ENCODE measurements around the gene CMBL.
"Not testable (repeated sequence)": the region's sequence is repeated elsewhere in the genome, so short reads cannot be mapped to it uniquely, and the experiment has no call there.

The CMBL gene

DNA sequence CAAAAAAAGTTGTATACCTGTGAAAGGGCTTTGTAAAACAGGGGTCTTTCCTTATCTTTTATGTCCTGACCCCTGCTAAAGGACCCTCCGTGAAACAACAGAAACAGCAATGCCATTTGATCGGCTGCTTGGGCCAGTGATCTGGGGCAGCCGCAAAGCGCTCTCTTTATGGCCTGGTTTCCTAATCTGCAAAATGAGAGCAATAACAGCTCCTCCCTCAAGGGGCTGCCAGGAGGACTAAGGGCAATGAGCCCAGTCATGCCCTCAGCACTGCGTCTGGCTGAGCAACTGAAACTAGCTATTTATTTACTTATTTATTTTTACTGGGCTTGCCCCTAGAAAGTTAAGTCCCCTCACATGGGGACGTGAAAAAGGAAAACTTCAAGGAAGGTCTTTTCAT lies 18.3 kb downstream of the CMBL start:
- TF ChIP-seq, protein P1, sequence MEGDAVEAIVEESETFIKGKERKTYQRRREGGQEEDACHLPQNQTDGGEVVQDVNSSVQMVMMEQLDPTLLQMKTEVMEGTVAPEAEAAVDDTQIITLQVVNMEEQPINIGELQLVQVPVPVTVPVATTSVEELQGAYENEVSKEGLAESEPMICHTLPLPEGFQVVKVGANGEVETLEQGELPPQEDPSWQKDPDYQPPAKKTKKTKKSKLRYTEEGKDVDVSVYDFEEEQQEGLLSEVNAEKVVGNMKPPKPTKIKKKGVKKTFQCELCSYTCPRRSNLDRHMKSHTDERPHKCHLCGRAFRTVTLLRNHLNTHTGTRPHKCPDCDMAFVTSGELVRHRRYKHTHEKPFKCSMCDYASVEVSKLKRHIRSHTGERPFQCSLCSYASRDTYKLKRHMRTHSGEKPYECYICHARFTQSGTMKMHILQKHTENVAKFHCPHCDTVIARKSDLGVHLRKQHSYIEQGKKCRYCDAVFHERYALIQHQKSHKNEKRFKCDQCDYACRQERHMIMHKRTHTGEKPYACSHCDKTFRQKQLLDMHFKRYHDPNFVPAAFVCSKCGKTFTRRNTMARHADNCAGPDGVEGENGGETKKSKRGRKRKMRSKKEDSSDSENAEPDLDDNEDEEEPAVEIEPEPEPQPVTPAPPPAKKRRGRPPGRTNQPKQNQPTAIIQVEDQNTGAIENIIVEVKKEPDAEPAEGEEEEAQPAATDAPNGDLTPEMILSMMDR (IDR thresholded peaks at IDR 0.05; ENCODE audit: low read depth, low read length): no peak
- no peak overlapping the region for H3K27ac ChIP-seq
- H3K27me3 ChIP-seq (ENCODE audit: insufficient read depth, low read depth, severe bottlenecking): no peaks in the 10 kb centered on the region
- H3K9me3 ChIP-seq (ENCODE audit: severe bottlenecking): no peaks in the 10 kb centered on the region
- no peaks in the 10 kb centered on the region for H3K36me3 ChIP-seq
- H3K4me3 ChIP-seq (ENCODE audit: low read depth, low read length): no peak overlapping the region
- DNase-seq: no peak

- Histone ChIP-seq H3K36me3 (no peaks in the 10 kb centered on the region), H3K4me3 (ENCODE audit: low read depth, low read length) (no peak overlapping the region), H3K27ac (no peak overlapping the region), H3K27me3 (ENCODE audit: insufficient read depth, low read depth, severe bottlenecking) (no peaks in the 10 kb centered on the region), H3K9me3 (ENCODE audit: severe bottlenecking) (no peaks in the 10 kb centered on the region)
- TF ChIP-seq, protein P1 (IDR thresholded peaks at IDR 0.05; ENCODE audit: low read depth, low read length): no peak
- DNase-seq: no peak
These were observed 19.0 kb downstream of the CMBL start for GRCh38 chr5:10288592-10289219.

DNA sequence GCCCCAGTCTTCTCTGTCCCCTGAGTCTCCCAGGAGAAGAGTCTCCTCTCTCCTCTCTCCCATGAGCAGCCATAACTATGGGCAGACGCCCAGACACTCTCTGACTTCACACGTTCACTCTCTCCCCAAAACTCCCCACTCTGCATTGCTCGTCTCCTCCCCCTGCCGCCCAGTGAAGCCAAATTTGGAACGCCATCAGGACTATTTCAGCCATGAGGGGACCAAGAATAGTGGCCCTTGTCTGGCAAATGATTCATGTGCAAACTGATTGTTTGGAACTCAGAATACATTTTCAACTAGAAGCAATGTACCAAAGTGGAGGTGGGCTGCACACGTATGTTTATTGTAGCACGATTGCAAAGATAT lies 20.9 kb downstream of the CMBL start:
- Histone ChIP-seq H3K36me3 (no peaks in the 10 kb centered on the region), H3K27me3 (ENCODE audit: insufficient read depth, low read depth, severe bottlenecking) (no peaks in the 10 kb centered on the region), H3K9me3 (ENCODE audit: severe bottlenecking) (no peaks in the 10 kb centered on the region), H3K27ac (no peak overlapping the region), H3K4me3 (ENCODE audit: low read depth, low read length) (no peak overlapping the region)
- TF ChIP-seq, protein P1 (IDR thresholded peaks at IDR 0.05; ENCODE audit: low read depth, low read length): no peak
- DNase-seq: no peak

GRCh38 chr5:10286162-10286861 lies 21.4 kb downstream of the CMBL start:
- H3K27ac ChIP-seq: no peak overlapping the region
- H3K27me3 ChIP-seq (ENCODE audit: insufficient read depth, low read depth, severe bottlenecking): no peaks in the 10 kb centered on the region
- no peaks in the 10 kb centered on the region for H3K36me3 ChIP-seq
- DNase-seq: no peak
- TF ChIP-seq, protein P1 (IDR thresholded peaks at IDR 0.05; ENCODE audit: low read depth, low read length): no peak
- H3K4me3 ChIP-seq (ENCODE audit: low read depth, low read length): no peak overlapping the region
- H3K9me3 ChIP-seq (ENCODE audit: severe bottlenecking): no peaks in the 10 kb centered on the region

- H3K4me3 ChIP-seq (ENCODE audit: low read depth, low read length); DNase-seq; H3K27me3 ChIP-seq (ENCODE audit: insufficient read depth, low read depth, severe bottlenecking); H3K36me3 ChIP-seq; H3K9me3 ChIP-seq (ENCODE audit: severe bottlenecking); H3K27ac ChIP-seq: not testable (repeated sequence)
These were observed 22.3 kb downstream of the CMBL start for GRCh38 chr5:10285362-10285761.

DNA sequence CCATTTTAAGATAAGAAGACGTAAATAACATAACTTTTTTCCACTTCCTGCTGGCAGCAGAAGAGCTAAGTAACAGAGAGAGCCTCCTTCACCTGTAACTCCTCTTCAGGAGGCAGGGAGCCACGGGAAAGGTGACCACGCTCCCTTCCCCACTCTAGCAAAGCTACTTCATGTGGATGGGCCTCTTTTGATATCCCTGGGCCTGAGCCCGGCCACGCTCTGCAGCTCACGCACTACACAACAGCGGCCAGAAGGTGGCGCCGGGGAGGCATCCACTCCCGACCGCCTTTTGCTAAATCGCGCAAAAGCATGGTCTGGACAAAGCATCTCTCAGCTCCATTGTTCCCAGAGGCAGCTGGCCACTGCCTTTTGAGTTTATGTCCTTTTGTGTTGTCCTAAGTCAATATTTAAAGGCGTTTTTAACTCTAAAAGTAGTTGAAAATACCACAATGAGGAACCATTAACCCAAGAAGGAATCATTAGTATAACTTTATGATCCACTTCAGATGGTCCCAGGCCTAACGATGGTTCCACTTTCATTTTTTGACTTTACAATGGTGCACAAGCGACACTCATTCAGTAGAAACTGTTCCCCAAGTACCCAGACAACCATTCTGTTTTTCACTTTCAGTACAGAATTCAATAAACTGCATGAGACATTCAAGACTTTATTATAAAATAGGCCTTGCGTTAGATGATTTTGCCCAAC lies 23.6 kb downstream of the CMBL start:
- no peaks in the 10 kb centered on the region for H3K27me3 ChIP-seq (ENCODE audit: insufficient read depth, low read depth, severe bottlenecking)
- TF ChIP-seq, protein P1 (IDR thresholded peaks at IDR 0.05; ENCODE audit: low read depth, low read length): peak; percentile 98
- H3K9me3 ChIP-seq (ENCODE audit: severe bottlenecking): no peaks in the 10 kb centered on the region
- H3K4me3 ChIP-seq (ENCODE audit: low read depth, low read length): no peak overlapping the region
- H3K36me3 ChIP-seq: no peaks in the 10 kb centered on the region
- H3K27ac ChIP-seq: no peak overlapping the region
- peak; percentile 94 for DNase-seq

Measured in WERI-Rb-1 (cell line).